Embryonic facial prominence (tissue), 1 donor: Measurements from ENCODE around the gene SLC34A1.

Source experiments
- DNase-seq: peaks from one replicate; pipeline ENCODE4 v3.0.0-alpha.2; 2016; ENCODE audit errors: extremely low spot score

SLC34A1 gene

DNA sequence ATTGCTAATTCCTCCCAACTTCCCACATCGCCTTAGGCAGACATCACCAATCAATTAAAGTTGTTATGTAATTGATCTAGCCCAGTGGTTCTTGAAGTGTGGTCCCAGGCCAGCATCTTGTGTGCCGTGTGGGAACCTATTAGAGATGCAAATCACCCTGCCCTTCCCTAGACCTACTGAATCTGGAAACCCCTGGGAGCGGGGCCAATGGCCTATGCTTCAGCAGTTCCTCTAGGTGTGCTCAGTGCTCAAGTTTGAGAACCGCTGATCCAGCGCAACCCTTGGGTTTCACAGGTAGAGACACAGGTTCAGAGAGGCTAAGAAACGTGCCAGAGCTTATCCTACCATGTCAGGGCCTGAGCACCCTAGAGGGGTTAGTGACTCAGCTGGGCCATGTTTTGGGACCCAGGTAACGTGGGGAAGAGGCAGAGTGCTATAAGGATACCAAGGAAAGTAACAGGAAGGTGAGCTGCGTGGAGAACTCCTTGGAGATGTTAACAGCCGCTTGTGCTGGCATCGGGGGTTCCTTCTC, 4.4 kb downstream of the SLC34A1 start:
- DNase-seq, result no peak

DNA sequence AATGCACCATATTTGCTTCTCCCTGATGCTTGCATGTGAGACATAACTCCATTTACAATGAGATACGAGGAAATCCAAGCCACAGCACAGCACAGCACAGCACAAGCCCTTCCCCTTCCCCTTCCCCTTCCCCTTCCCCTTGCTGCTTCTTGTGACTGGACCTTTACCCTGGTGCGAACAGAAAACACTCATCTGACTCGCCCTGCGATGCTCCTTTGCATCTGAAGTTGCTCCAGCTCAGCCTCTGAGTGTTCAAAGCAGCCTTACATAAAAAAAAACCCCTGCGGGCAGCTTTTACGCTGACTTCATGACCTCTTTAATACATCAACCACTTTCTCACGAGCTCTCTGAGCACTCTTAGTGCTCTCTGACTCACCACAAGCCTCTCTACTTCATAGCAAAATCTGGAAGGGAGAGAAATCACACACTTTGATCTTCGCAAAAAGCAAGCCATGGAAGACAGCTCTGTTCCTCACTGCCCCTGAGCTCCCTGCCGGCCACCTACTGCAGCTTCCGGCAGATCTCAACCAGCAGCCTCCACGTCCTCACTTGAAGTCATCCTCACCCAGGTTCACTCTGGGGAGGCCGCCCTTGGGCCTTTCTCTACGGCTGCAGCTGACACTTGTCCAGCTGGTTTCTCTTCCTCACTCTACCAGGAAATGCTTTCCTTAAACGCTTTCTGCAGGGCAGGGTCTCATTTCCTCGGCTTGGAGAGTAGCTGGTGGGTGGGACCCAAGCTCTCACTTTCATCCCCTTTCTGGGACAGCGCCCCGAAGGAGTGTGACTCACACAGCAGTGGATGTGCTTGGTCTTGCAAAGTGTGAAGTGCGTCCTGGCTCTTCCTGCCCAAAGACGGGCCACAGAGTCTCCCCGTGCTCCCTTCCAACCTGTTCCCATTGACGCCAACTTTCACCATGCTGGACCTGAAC, 5.3 kb downstream of the SLC34A1 start:
- DNase-seq, result no peak

DNA sequence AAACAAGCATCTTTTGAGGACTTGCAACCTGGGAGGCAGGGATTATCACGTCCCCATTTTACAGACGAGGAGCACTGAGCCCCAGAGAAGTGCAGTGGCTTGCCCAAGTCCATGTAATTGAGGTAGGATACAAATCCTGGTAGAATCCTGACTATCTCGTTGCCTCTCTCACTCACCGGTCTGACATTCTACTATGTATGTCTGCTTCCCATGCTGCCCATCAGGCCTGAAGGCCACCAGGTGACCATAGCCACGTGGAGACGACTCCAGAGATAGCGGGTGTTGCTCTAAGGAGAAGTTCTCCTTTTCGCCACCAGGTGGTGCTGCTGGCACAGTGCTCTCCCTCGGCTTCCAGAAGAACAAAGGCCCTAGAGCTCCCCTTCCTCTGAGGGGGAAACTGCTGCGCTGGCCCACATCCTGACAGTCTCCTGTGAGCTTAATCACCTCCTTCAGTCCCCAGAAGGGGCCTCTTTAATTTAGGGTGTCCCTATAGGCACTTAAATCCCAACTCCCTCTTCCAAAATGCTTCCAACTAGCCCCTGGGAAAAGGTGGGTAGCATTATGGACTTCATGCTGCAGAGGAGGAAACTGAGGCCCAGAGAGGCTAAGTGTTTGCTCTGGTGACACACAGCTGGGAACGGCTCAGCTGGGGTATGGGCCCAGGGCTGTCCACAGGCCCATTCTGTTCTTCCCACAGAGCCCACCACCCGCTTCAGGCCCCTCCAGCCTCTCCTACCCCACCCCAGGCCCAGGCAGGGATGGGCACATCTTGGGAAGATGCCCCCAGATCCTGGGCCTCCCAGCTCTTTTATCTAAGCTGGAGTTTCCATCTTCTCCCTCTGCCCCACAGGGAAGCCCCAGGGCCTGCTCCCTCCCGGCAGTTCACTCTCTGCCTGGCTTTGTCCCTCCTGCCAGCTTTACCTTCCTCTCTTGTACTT, 6.4 kb downstream of the SLC34A1 start:
- peak; percentile 80 for DNase-seq

DNA sequence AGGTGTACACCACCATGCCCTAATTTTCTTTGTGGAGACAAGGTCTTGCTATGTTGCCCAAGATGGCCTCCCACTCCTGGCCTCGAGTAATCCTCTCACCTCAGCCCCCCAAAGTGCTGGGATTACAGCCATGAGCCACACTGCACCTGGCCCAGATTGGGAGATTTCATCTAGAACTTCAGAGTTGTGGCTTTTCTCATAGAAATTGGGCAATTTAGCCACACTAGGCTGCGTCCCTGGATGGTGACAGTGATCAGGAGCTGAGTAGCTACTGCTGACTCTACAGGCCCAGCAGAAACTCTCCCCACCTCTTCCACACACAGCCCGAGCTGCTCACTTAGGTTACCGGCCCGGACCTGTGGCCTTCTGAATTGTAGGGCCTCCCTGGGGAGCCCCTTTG, 8.5 kb downstream of the SLC34A1 start:
- DNase-seq, result no peak

DNA sequence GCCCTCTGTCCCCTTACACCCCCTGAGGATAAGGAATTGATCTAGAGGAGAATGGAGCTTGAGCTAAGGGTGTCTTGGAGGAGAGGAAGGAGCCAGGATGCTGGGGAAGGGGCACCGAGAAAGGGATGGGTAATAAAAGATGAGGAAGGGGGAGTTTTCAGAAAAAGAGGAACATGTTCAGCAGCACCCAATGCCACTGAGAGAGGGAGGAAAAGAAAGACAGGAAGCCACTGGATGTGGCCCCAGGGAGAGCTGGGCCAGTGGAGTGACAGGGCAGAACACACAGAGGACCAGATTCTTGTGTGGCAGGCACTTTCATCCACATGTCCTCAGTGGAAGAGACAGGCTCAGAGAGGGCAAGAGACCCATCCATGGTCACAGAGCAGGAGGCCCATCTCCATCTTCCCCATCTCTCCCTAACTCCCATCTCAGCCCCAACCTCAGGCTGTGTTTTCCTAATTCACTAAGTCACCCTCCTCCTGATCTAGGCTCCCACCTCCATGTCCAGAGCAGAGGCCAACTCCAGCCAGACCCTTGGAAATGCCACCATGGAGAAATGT, 9.1 kb downstream of the SLC34A1 start:
- DNase-seq, result no peak

DNA sequence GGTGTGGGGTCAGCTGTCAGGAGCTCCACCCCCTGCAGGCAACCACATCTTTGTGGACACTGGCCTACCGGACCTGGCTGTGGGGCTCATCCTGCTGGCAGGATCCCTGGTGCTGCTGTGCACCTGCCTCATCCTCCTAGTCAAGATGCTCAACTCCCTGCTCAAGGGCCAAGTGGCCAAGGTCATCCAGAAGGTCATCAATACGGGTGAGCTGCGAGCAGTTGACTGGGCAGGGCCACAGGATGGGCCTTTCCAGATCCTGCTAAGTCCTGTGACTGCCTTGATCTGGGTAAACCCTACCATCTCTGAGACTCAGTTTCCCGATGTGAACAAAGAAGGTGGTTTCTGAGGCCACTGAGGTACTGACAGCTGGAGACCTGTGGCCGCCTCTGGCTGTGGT, 9.8 kb downstream of the SLC34A1 start:
- no peak for DNase-seq

DNA sequence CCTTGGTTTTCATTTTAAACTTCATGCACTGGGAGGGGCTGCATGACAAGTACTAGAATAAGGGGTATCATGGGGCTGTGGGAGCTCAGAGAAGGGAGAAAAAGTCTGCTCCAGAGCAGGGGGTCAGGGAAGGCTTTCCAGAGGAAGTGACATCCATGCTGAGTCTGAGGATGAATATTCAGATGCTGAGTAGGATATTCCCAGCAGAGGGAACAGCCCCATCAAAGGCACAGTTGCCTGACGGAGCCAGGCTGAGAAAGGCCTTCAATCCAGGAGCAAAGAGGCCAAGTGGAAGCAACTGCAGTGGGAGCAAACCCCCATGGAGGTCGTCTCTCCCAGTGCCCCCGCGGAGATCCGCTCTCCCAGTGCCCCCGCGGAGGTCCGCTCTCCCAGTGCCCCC, 11.8 kb downstream of the SLC34A1 start:
- DNase-seq, result no peak

DNA sequence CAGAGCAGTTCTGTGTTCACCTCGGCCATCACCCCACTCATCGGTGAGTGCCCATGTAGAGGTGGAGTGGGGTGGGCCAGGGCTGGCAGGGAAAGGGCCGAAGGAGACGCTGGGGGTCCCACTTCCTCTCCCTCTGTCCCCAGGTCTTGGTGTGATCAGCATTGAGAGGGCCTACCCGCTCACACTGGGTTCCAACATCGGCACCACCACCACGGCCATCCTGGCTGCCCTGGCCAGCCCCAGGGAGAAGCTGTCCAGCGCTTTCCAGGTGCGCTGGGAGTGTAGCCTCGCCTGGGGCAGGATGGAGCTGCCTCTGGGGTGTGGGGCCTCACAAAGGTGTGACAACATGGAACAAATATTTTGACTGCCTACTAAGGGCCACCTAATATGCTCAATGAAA, 12.6 kb downstream of the SLC34A1 start:
- no peak for DNase-seq

DNA sequence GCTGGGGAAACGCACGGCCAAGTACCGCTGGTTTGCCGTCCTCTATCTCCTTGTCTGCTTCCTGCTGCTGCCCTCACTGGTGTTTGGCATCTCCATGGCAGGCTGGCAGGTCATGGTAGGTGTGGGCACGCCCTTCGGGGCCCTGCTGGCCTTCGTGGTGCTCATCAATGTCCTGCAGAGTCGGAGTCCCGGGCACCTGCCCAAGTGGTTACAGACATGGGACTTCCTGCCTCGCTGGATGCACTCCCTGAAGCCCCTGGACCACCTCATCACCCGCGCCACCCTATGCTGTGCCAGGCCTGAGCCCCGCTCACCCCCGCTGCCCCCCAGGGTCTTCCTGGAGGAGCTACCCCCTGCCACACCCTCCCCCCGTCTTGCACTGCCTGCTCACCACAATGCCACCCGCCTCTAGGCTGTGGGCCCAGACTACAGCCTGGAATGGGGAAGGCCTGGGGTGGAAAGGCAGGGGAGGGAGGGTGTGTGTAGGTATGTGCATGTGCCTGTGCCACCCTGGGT, 13.7 kb downstream of the SLC34A1 start:
- DNase-seq, result no peak

DNA sequence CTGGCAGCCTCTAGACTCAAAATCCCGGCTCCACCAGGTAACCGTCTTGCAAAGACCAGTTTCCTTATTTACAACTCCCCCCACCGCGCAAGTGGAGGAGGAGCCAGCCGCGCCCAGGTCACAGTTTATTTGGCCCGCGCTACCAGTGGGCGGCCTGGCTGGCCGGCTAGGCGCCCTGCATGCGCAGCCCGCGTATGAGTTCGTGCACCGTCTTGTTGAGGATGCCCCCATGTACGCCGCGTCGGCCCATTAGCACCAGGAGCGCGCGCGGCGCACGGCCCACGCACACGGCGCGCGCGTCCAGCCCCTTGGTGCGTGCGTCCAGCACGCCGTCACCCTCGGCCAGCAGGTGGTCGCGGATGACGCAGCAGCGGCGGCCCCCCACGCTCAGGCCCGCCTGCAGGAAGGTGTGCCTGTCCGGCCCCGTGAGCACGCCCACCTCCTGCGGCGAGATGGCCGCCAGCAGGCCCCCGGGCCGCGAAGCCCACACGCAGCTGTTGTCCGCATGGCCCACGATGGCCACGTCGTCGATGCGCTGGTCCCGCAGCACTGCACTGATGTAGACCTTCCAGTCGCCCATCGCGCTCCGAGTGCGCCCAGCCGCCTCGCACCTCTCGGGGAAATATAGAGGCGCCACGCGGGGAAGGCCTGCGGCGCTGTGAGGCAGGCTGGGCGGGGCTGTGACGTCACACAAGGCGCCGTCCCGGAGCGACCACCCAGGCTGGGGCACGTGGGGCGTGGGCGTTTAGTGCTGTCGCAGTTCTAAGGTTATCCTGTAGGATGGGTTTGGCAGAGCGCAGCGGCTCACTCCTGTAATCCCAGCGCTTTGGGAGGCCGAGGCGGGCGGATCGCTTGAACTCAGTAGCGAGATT, 16.0 kb downstream of the SLC34A1 start, which contains the start of gene PFN3:
TSS of gene PFN3 (minus strand) at position 665 of the 872 bp plus-strand sequence. CDS start at position 580, 85 bp downstream.
- peak; percentile 51 for DNase-seq

DNA sequence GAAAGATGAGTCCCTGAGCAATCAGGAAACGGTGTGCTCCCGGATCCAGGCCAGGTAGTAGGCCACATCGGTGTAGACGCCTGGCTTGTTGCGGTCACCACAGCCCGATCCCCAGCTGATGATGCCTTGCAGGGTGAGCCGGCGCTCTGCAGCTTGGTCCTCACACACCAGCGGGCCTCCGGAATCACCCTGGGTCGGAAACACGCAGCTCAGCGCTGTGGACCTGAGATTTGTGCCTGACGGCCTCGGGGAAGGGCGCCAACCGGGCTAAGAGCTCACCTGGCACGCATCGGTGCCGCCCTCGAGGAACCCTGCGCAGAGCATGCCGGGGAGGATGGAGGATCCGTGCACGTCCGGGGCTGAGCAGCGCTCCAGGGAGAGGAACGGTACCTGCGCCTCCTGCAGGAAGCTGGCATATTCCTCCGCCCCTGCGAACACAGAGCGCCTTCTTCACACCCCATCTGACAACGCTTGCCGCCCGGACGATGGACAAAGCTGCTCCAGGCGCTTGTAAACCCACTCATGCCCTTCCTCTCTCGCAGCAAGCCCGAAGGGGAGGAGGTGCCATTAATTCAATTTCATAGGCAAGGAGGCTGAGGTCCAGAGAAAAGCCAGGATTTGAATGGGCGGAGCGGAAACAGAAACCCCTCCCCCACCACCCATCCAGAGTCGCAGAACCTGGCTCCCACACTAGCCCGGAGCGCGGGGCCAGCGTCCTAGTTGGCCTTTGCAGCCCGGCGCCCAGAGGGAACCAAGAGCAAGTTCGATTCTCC, 18.2 kb downstream of the SLC34A1 start:
- no peak for DNase-seq

DNA sequence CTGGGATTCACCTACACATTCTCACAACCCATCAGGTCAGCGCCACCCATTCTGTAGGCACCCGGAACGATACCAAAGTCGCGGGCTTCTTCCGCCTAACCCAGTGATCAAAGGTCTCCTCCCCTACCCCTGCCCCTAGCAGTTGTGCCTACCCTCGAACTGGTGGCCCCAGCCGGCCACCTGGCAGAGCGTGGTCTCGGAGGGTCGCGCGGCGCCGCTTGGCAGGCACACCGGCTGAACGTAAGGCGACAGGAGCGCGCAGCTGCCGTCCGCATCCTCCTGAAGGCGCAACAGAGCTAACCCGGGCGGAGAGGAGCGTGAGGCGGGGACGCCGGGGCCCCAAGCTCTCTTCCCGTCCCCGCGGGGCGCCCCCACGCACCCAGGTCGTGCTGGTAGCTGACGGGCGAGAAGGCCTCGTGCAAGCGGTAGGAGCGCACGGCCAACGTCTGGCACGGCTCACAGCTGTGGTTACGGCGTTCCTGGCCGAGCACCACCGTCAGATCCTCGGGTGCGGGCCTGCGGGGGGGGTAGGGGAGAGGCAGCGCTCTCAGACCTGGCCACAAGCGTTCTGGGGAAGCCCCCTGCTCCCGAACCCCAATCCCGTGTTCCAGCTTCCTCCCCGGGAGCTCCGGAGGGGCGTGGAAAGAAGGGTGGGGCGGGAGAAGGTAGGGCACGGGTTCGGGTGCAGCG, 19.0 kb downstream of the SLC34A1 start:
- DNase-seq, result no peak

DNA sequence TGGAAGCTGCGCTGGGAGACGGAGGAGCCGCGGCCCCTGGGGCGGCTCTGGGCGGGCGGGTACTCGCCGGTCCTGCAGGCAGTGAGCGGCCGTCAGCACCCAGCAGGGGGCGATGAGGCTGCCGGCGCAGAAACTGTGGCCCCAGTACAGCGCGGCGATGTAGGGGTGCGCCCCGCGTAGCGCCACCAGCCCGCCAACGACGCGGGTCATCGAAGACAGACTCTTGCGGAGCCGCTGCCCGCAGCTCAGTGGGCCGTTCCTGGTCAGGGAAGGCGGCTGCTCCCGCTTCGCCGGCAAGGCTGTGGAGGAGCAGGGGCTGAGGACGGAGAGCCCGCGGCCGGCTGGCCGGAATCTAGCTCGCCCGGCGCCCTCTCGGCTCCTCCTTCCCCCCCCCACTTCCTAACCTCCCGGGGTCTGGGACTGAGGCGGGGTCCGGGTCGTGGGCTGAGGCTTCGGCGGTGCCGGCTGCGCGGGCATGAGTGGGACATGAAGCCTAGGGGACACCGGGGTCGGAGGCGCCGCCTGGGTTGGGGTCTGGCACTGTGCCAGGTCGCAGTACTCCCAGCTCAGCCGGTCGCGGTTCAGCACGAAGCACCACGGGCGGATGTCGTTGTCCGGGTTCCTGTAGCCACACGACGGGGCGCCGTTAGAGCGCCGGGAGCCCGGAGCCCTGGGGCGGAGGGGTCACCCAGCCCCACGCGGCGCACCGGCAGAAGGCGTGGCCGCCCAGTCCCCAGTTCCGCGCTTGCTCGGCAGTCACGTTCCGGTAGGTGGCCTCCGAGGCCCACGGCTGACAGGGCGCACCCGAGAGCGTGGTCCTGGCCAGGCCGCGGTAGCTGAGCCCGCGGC, 19.8 kb downstream of the SLC34A1 start:
- DNase-seq, result peak; percentile 25

DNA sequence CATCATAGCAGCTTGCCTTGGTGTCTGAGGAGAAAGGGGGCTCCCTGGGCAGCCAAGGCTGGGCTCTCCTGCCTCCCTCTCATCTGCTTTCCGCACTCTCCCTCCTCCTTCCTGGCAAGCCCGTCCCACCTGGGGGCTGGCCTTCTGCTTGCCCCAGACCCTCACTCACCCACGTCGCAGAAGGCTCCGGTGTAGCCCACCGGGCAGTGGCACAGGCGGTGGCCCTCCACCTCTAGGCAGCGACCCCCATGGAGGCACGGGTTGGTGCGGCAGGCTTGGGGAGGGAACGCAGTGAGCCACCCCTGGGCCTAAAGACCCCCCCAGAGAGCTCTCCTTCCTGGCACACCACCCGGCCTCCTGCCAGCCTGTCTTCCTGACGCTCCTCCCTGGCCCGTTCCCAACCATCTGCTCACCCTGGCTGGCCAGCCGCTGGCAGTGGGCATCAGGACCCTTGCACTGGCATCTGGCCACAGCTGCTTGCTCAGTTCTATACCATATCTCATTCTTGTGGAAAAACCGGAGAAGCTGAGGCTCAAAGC, 20.5 kb downstream of the SLC34A1 start:
- DNase-seq, result no peak

DNA sequence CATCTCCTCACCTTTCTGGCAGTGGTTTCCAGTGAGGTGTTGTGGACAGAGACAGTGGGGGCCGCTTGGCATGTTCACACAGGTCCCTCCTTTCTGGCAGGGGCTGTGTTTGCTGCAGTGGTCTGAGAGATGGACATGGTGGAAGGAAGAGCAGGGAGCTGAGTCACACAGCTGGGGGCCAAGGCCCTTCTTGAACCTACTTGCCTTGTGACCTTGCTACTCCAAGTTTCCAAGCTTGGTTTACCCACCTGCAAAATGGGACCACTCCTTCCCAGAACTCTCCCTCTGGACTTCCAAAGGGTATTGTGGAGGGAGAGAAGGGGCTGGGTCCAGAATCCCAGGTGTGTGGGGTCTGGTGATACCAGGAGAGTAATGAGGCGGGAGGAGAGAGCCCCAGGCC, 21.1 kb downstream of the SLC34A1 start:
- no peak for DNase-seq

DNA sequence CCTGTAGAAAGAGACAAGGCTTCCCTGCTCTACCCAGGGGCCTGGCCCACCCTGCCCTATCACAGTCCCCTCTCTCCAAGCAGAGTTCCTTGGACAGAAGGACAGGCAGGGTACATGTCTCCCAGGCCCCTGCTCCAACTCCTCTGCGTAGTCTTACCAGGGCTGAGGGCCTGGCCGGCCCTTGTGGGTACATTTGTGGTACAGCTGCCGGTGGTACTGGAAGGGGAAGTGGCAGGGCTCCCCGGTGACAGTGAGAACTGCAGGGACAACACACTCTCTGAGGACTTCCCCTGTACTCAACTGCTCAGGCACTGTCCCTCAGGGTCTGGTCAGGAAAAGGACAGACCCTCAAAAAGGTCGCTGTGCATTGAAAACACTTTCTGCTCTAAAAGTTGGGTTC, 21.6 kb downstream of the SLC34A1 start:
- no peak for DNase-seq

DNA sequence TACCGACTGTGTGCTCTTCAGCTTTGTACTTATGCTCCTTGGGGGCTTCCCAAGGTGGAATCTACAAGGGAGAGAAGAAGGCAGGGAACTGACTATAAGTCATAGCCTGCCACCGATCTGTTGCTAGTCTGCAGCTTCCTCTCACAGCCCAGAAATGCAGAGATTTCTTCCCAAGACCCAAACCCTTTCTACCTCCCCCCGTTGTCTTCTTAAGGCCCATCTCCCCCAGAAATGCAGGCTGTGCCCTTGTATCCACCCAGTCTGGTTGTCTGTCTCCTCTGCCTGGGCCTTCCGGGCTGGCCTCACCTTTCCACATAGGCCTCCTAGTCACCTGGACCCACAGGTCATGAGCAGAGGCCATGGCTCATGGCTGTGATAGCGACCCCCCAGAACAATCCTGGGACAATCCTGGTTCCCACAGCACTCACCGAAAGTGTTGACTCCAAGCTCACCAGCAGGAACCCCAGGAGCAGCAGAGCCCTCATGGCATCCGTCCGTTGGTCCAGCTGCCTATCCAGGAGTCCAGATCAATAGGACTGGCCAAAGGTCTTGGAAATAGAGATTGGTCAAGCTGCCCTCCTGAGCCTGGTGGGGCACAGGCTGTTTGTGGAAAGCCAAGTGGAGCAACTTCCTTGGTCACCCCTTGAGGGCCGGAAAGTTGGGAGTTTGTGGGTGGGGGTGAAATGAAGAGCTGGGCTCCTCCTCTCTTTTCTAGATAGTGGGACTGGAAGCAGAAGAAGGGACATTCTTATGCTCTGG, 25.0 kb downstream of the SLC34A1 start, which contains the start of gene F12:
TSS of gene F12 (minus strand) at position 522 of the 759 bp plus-strand sequence. CDS start at position 485, 37 bp downstream.
- DNase-seq, result no peak
